WTC11 (cell line): ENCODE measurements around the gene PPP1R15B. TPM values are rescaled to one million over a fixed set of nuclear protein-coding genes. Genes with fewer than 3 reads are reported as not detected.

Experiments used
- ATAC-seq: fragments of 200-7000 bp; cut with Tn5 transposase; 2 replicates; pipeline ENCODE4 v1.10.0; 2021; ENCODE audit warnings: mild to moderate bottlenecking, moderate library complexity
- CTCF ChIA-PET: fragments of 300-600 bp; sonication (Branson Sonifier 250); formaldehyde crosslinking; loops from one replicate; lab custom pipeline; 2021; ENCODE audit warnings: antibody characterized with exemption; lab: Charles Lee
- POLR2A ChIA-PET: fragments of 350-600 bp; sonication (Branson Sonifier 250); formaldehyde crosslinking; loops from one replicate; lab custom pipeline; 2021; ENCODE audit warnings: antibody characterized with exemption; lab: Charles Lee
- DNase-seq: peaks from one replicate; pipeline ENCODE4 v3.0.0; 2021; ENCODE audit warnings: low spot score
- H3K27ac Mint-ChIP-seq: 2 replicates; pipeline ENCODE4 v1.8.0; 2021; ENCODE audit warnings: mixed read lengths
- H3K27me3 Mint-ChIP-seq: 2 replicates; pipeline ENCODE4 v1.8.0; 2021; ENCODE audit warnings: low read depth, mild to moderate bottlenecking, moderate library complexity, mixed read lengths
- H3K36me3 Mint-ChIP-seq: 2 replicates; pipeline ENCODE4 v1.8.0; 2021; ENCODE audit warnings: mixed read lengths
- H3K4me1 Mint-ChIP-seq: 2 replicates; pipeline ENCODE4 v1.8.0; 2022; ENCODE audit warnings: mixed read lengths
- H3K4me3 Mint-ChIP-seq: 2 replicates; pipeline ENCODE4 v1.8.0; 2021; ENCODE audit warnings: mild to moderate bottlenecking, moderate library complexity, mixed read lengths
- H3K9me3 Mint-ChIP-seq: 2 replicates; pipeline ENCODE4 v1.8.0; 2021; ENCODE audit warnings: mixed read lengths
- AR ChIP-seq: fragments of 250-450 bp; sonication (Bioruptor Pico); IDR thresholded peaks from 2 replicates; pipeline ENCODE4 v1.9.0; 2021; ENCODE audit warnings: mild to moderate bottlenecking
- CREM ChIP-seq: sonication (generic); formaldehyde crosslinking; IDR thresholded peaks from 2 replicates; pipeline ENCODE4 v1.8.1; 2022; ENCODE audit warnings: mild to moderate bottlenecking, missing genetic modification reagents, moderate library complexity
- ELF4 ChIP-seq: sonication (generic); formaldehyde crosslinking; IDR thresholded peaks from 2 replicates; pipeline ENCODE4 v1.8.1; 2022; ENCODE audit warnings: low read depth, mild to moderate bottlenecking, moderate library complexity, missing genetic modification reagents
- EMX1 ChIP-seq: fragments of 250-450 bp; sonication (Bioruptor Pico); IDR thresholded peaks from 2 replicates; pipeline ENCODE4 v1.8.0; 2021; ENCODE audit warnings: mild to moderate bottlenecking
- ERG ChIP-seq: fragments of 250-450 bp; sonication (Bioruptor Pico); IDR thresholded peaks from 2 replicates; pipeline ENCODE4 v1.8.0; 2021; ENCODE audit warnings: mild to moderate bottlenecking
- ESRRA ChIP-seq: sonication (generic); formaldehyde crosslinking; IDR thresholded peaks from 2 replicates; pipeline ENCODE4 v1.8.1; 2022; ENCODE audit warnings: mild to moderate bottlenecking, missing genetic modification reagents, borderline replicate concordance
- FOXJ3 ChIP-seq: sonication (generic); formaldehyde crosslinking; IDR thresholded peaks from 2 replicates; pipeline ENCODE4 v1.9.0; 2021; ENCODE audit warnings: missing genetic modification reagents, mild to moderate bottlenecking, borderline replicate concordance
- JAZF1 ChIP-seq: fragments of 250-450 bp; sonication (Bioruptor Pico); IDR thresholded peaks from 2 replicates; pipeline ENCODE4 v1.9.0; 2021; ENCODE audit warnings: moderate library complexity, mild to moderate bottlenecking, inconsistent platforms
- NFE2L1 ChIP-seq: sonication (generic); formaldehyde crosslinking; IDR thresholded peaks from 2 replicates; pipeline ENCODE4 v1.8.1; 2023; ENCODE audit warnings: missing genetic modification reagents
- PRDM15 ChIP-seq: sonication (generic); formaldehyde crosslinking; IDR thresholded peaks from 2 replicates; pipeline ENCODE4 v1.8.0; 2022; ENCODE audit warnings: missing genetic modification reagents
- RELA ChIP-seq: sonication (generic); formaldehyde crosslinking; IDR thresholded peaks from 2 replicates; pipeline ENCODE4 v1.8.1; 2022; ENCODE audit warnings: missing genetic modification reagents, mild to moderate bottlenecking, borderline replicate concordance
- TEAD4 ChIP-seq: sonication (generic); formaldehyde crosslinking; IDR thresholded peaks from 2 replicates; pipeline ENCODE4 v1.8.0; 2022; ENCODE audit warnings: mild to moderate bottlenecking, missing genetic modification reagents
- TP53 ChIP-seq: sonication (generic); formaldehyde crosslinking; IDR thresholded peaks from 2 replicates; pipeline ENCODE4 v1.8.1; 2023; ENCODE audit warnings: mild to moderate bottlenecking, missing genetic modification reagents
- ZNF121 ChIP-seq: sonication (generic); formaldehyde crosslinking; IDR thresholded peaks from 2 replicates; pipeline ENCODE4 v1.8.0; 2023; ENCODE audit warnings: missing genetic modification reagents
- ZNF512 ChIP-seq: sonication (generic); formaldehyde crosslinking; IDR thresholded peaks from 2 replicates; pipeline ENCODE4 v1.8.1; 2022; ENCODE audit warnings: missing genetic modification reagents, borderline replicate concordance
- ZNF671 ChIP-seq: fragments of 250-450 bp; sonication (Bioruptor Pico); IDR thresholded peaks from 2 replicates; pipeline ENCODE4 v1.8.0; 2021; ENCODE audit warnings: mild to moderate bottlenecking
- total RNA-seq: library from RNA; stranded (reverse); gene quantifications from 3 replicates; pipeline ENCODE4 v1.2.3, GENCODE V29; 2021
- TF ChIP-seq, protein P1 (sequence below): sonication (generic); formaldehyde crosslinking; IDR thresholded peaks from 2 replicates; pipeline ENCODE4 v1.8.1; 2022; ENCODE audit warnings: low read depth, mild to moderate bottlenecking, moderate library complexity, missing genetic modification reagents, borderline replicate concordance

The PPP1R15B gene
- total RNA-seq, 1 experiment from 2014 or later = 47.7 TPM

- no peak overlapping the region for H3K27ac Mint-ChIP-seq
- CTCF ChIA-PET = no interaction called here
- no peaks in the 10 kb centered on the region for H3K27me3 Mint-ChIP-seq
- DNase-seq = no peak
- no peak for ATAC-seq
- no peak overlapping the region; the same call in none of the 2 replicates for H3K4me3 Mint-ChIP-seq
- peaks cover 54% of the 10 kb centered on the region for H3K36me3 Mint-ChIP-seq
- no peaks in the 10 kb centered on the region for H3K9me3 Mint-ChIP-seq
- H3K4me1 Mint-ChIP-seq = peaks cover 12% of the 10 kb centered on the region
- TF ChIP-seq NFE2L1 (no peak), ELF4 (CRISPR knock-in tag) (no peak), ZNF671 (CRISPR knock-in tag) (no peak), TEAD4 (CRISPR knock-in tag) (no peak)
- POLR2A ChIA-PET = no interaction called here
These were observed 5.6 kb downstream of the PPP1R15B start for GRCh38 chr1:204405988-204406387.

DNA sequence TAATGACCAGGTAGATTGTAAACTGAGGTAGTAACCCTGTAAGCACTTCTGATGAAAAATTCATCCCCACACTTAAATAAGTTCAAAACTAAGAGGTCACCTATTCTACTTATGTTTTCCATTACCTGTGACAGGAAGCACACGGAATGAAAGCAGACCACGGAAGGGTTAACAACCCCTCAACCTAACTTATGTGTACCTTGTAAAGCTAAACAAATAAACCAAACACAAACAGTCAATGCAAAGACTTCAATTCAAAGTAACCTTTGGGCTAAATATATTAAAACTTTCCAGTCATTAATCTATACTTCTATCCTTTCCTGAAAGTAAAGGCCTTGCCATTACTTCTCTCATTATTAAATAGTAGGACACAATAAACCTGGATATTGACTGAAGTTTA, 7.0 kb downstream of the PPP1R15B start:
- POLR2A ChIA-PET = no interaction called here
- TF ChIP-seq ZNF671 (CRISPR knock-in tag) = no peak
- TF ChIP-seq AR (CRISPR knock-in tag) = no peak
- TF ChIP-seq RELA = no peak
- no peak for TF ChIP-seq ZNF512
- no peak for TF ChIP-seq FOXJ3 (CRISPR knock-in tag)
- no peak for TF ChIP-seq ESRRA
- no peak for TF ChIP-seq EMX1 (CRISPR knock-in tag)
- TF ChIP-seq JAZF1 (CRISPR knock-in tag) = no peak
- TF ChIP-seq, protein P1, sequence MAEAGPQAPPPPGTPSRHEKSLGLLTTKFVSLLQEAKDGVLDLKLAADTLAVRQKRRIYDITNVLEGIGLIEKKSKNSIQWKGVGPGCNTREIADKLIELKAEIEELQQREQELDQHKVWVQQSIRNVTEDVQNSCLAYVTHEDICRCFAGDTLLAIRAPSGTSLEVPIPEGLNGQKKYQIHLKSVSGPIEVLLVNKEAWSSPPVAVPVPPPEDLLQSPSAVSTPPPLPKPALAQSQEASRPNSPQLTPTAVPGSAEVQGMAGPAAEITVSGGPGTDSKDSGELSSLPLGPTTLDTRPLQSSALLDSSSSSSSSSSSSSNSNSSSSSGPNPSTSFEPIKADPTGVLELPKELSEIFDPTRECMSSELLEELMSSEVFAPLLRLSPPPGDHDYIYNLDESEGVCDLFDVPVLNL (CRISPR knock-in tag) = no peak
- no peak for TF ChIP-seq TP53 (CRISPR knock-in tag)
- no peak for TF ChIP-seq ERG (CRISPR knock-in tag)
- TF ChIP-seq PRDM15 (CRISPR knock-in tag) = no peak
- no peak for TF ChIP-seq ZNF121 (CRISPR knock-in tag)
- TF ChIP-seq CREM (CRISPR knock-in tag) = no peak
- Mint-ChIP-seq H3K4me3 (no peak overlapping the region), H3K9me3 (no peaks in the 10 kb centered on the region), H3K27ac (no peak overlapping the region), H3K27me3 (no peaks in the 10 kb centered on the region), H3K4me1 (peaks cover 9% of the 10 kb centered on the region), H3K36me3 (peaks cover 45% of the 10 kb centered on the region)
- CTCF ChIA-PET = no interaction called here
- ATAC-seq = no peak
- no peak for DNase-seq
